ENCODE results near the gene PBX1. TPM values are rescaled to one million over a fixed set of nuclear protein-coding genes. Genes with fewer than 3 reads are reported as not detected.

Gene PBX1
- total and polyA plus RNA-seq, 4 donors: 7.8 to 112 (median 33.5) TPM

DNA sequence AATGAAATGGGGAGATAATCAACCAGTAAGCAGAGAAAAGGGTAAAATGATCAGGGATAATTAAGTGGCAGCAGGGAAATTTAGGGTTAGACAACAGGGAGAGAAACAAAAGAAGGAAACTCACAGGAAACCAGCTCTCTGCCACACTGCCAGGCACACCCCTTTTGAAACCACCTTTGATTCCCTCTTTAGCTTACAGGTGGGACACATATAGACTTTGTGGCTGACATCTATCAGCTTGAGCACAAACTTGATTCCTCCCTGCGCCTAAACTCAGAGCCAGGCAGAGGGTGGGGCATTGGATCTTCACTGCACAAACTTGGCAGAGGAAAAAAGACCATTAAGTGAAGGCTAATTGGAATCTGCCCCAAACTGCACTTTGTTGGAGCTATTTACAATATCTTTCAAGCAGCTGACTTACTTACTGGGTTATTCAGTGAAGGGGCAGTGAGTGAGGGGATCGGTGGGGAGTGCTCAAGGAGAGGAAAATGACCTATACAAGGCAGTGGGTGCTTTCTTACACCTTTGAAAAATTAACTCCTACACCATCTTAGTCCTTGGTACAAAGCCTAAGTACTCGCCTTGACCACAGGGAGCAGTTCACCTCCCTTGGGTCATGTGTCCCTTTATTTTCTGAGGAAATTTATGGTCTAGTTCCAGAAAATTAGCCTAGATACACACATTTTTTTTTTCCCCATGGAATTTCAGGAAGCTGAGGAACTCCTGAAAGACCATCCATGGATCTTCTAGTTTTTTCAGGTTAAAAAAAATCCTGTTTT, 60.2 kb downstream of the PBX1 start:
- H3K9ac ChIP-seq (ENCODE audit: insufficient read depth in 1 of 2, low read length in 2 of 2): no peak overlapping the region
- TF ChIP-seq, protein P1, sequence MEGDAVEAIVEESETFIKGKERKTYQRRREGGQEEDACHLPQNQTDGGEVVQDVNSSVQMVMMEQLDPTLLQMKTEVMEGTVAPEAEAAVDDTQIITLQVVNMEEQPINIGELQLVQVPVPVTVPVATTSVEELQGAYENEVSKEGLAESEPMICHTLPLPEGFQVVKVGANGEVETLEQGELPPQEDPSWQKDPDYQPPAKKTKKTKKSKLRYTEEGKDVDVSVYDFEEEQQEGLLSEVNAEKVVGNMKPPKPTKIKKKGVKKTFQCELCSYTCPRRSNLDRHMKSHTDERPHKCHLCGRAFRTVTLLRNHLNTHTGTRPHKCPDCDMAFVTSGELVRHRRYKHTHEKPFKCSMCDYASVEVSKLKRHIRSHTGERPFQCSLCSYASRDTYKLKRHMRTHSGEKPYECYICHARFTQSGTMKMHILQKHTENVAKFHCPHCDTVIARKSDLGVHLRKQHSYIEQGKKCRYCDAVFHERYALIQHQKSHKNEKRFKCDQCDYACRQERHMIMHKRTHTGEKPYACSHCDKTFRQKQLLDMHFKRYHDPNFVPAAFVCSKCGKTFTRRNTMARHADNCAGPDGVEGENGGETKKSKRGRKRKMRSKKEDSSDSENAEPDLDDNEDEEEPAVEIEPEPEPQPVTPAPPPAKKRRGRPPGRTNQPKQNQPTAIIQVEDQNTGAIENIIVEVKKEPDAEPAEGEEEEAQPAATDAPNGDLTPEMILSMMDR (IDR thresholded peaks at IDR 0.05; ENCODE audit: control extremely low read depth, extremely low read depth): no peak
- ATAC-seq (ENCODE audit: insufficient read depth, low FRiP score) (no peak), DNase-seq (peak in 2 of 3 donors; percentile 73 to 76)
- H3K36me3 ChIP-seq (ENCODE audit: control insufficient read depth in 4 of 4, insufficient read depth in 4 of 4, low read length in 4 of 4): no peaks in the 10 kb centered on the region
- 54 to 61% methylated on average over 3 of the region's 3 CpGs for WGBS, 2 donors
- H3K27ac ChIP-seq (ENCODE audit: low read depth in 1 of 2, low read length in 1 of 2): peak overlapping the region in 1 of 2 donors; percentile 24
- peaks cover 8 to 75% (median 39%) of the 10 kb centered on the region in 5 donors for H3K4me1 ChIP-seq (ENCODE audit: control insufficient read depth in 5 of 5, insufficient read depth in 5 of 5, low read length in 5 of 5)
- no peaks in the 10 kb centered on the region for H3K9me3 ChIP-seq (ENCODE audit: control insufficient read depth in 4 of 4, insufficient read depth in 3 of 4, low read length in 3 of 4)
- no peak overlapping the region for H3K4me3 ChIP-seq
- H3K27me3 ChIP-seq (ENCODE audit: control insufficient read depth in 3 of 3, insufficient read depth in 3 of 3, low read length in 2 of 3): no peaks in the 10 kb centered on the region

GRCh38 chr1:164622068-164622845, 63.3 kb downstream of the PBX1 start:
- Histone ChIP-seq H3K9me3 (ENCODE audit: control insufficient read depth in 4 of 4, insufficient read depth in 3 of 4, low read length in 3 of 4) (no peaks in the 10 kb centered on the region), H3K4me1 (ENCODE audit: control insufficient read depth in 5 of 5, insufficient read depth in 5 of 5, low read length in 5 of 5) (peaks cover 5 to 61% (median 31%) of the 10 kb centered on the region in 5 donors), H3K27me3 (ENCODE audit: control insufficient read depth in 3 of 3, insufficient read depth in 3 of 3, low read length in 2 of 3) (no peaks in the 10 kb centered on the region), H3K4me3 (no peak overlapping the region), H3K27ac (ENCODE audit: low read depth in 1 of 2, low read length in 1 of 2) (peak overlapping the region; percentile 26 to 91), H3K36me3 (ENCODE audit: control insufficient read depth in 4 of 4, insufficient read depth in 4 of 4, low read length in 4 of 4) (peaks cover 0 to 3% (median 0%) of the 10 kb centered on the region in 4 donors), H3K9ac (ENCODE audit: insufficient read depth in 1 of 2, low read length in 2 of 2) (peak overlapping the region in 1 of 2 donors; percentile 17)
- 79 to 81% methylated on average over 8 of the region's 8 CpGs for WGBS, 2 donors
- TF ChIP-seq, protein P1 (IDR thresholded peaks at IDR 0.05; ENCODE audit: control extremely low read depth, extremely low read depth): no peak
- peak; percentile 74 to 94 (median 91) for DNase-seq
- ATAC-seq (ENCODE audit: insufficient read depth, low FRiP score): no peak

DNA sequence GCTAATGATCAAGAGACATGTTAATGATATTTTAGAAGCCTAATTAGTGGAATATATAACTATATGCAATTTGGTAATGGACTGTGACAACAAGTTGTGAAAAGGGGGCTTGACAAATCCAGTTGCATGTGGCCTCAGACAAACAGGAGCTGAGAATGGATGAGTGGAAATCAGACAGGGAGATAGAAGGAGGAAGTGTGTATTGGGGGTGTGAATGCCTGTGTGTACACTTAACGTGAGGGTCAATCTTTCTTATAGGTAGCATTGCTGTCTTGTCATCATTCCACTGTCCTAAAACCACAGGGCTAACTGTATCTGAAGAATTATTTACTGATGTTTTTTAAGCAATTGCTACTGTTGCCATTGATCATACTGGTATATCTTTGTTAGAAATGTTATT, 64.8 kb downstream of the PBX1 start:
- Histone ChIP-seq H3K36me3 (ENCODE audit: control insufficient read depth in 4 of 4, insufficient read depth in 4 of 4, low read length in 4 of 4) (peaks cover 0 to 6% (median 0%) of the 10 kb centered on the region in 4 donors), H3K9ac (ENCODE audit: insufficient read depth in 1 of 2, low read length in 2 of 2) (no peak overlapping the region), H3K9me3 (ENCODE audit: control insufficient read depth in 4 of 4, insufficient read depth in 3 of 4, low read length in 3 of 4) (no peaks in the 10 kb centered on the region), H3K27ac (ENCODE audit: low read depth in 1 of 2, low read length in 1 of 2) (no peak overlapping the region), H3K4me3 (no peak overlapping the region), H3K27me3 (ENCODE audit: control insufficient read depth in 3 of 3, insufficient read depth in 3 of 3, low read length in 2 of 3) (no peaks in the 10 kb centered on the region), H3K4me1 (ENCODE audit: control insufficient read depth in 5 of 5, insufficient read depth in 5 of 5, low read length in 5 of 5) (peaks cover 5 to 47% (median 22%) of the 10 kb centered on the region in 5 donors)
- 64 to 68% methylated on average over 1 of the region's 1 CpG for WGBS, 2 donors
- DNase-seq: no peak
- ATAC-seq (ENCODE audit: insufficient read depth, low FRiP score): no peak
- TF ChIP-seq, protein P1 (IDR thresholded peaks at IDR 0.05; ENCODE audit: control extremely low read depth, extremely low read depth): no peak

All from lung (tissue), 12 donors.